Measurements from ENCODE around the gene ACAT1.
"Not testable (repeated sequence)": the region's sequence is repeated elsewhere in the genome, so short reads cannot be mapped to it uniquely, and the experiment has no call there.

ACAT1 gene

GRCh38 chr11:108121274-108122155, at the start of gene ACAT1:
TSS of gene ACAT1 (plus strand) at chr11:108121567. CDS start at chr11:108121607, 40 bp downstream.
- peak; percentile 86 for DNase-seq (ENCODE audit: low read depth)

- DNase-seq (ENCODE audit: low read depth), result no peak
These were observed 36.6 kb upstream of the ACAT1 start for GRCh38 chr11:108084811-108085210.

- no peak for DNase-seq (ENCODE audit: low read depth)
These were observed 35.7 kb upstream of the ACAT1 start for GRCh38 chr11:108085672-108086071.

GRCh38 chr11:108092134-108092533, 29.2 kb upstream of the ACAT1 start:
- DNase-seq (ENCODE audit: low read depth), result no peak

- DNase-seq (ENCODE audit: low read depth), result no peak
These were observed 28.1 kb upstream of the ACAT1 start for GRCh38 chr11:108093128-108093904.

- no peak for DNase-seq (ENCODE audit: low read depth)
These were observed 24.2 kb upstream of the ACAT1 start for GRCh38 chr11:108097179-108097578.

- no peak for DNase-seq (ENCODE audit: low read depth)
These were observed 20.1 kb upstream of the ACAT1 start for GRCh38 chr11:108101090-108101775.

GRCh38 chr11:108111126-108111525, 10.2 kb upstream of the ACAT1 start:
- no peak for DNase-seq (ENCODE audit: low read depth)

GRCh38 chr11:108112057-108112456, 9.3 kb upstream of the ACAT1 start:
- no peak for DNase-seq (ENCODE audit: low read depth)

GRCh38 chr11:108115500-108116140, 5.7 kb upstream of the ACAT1 start:
- peak; percentile 82 for DNase-seq (ENCODE audit: low read depth)

GRCh38 chr11:108117746-108118371, 3.5 kb upstream of the ACAT1 start:
- DNase-seq (ENCODE audit: low read depth), result peak; percentile 40

- not testable (repeated sequence) for DNase-seq (ENCODE audit: low read depth)
These were observed 462 bp upstream of the ACAT1 start for GRCh38 chr11:108120936-108121273.

- DNase-seq (ENCODE audit: low read depth), result peak; percentile 17
These were observed 830 bp downstream of the ACAT1 start for GRCh38 chr11:108122166-108122628.

- DNase-seq (ENCODE audit: low read depth), result no peak
These were observed 3.7 kb downstream of the ACAT1 start for GRCh38 chr11:108125096-108125495.

GRCh38 chr11:108128772-108129171, 7.4 kb downstream of the ACAT1 start:
- DNase-seq (ENCODE audit: low read depth), result no peak

- no peak for DNase-seq (ENCODE audit: low read depth)
These were observed 10.6 kb downstream of the ACAT1 start for GRCh38 chr11:108131993-108132392.

GRCh38 chr11:108132993-108133538, 11.7 kb downstream of the ACAT1 start:
- DNase-seq (ENCODE audit: low read depth), result not testable (repeated sequence)

GRCh38 chr11:108135845-108136544, 14.6 kb downstream of the ACAT1 start:
- peak; percentile 15 for DNase-seq (ENCODE audit: low read depth)

- DNase-seq (ENCODE audit: low read depth), result no peak
These were observed 15.8 kb downstream of the ACAT1 start for GRCh38 chr11:108137212-108137611.

- DNase-seq (ENCODE audit: low read depth), result no peak
These were observed 20.9 kb downstream of the ACAT1 start for GRCh38 chr11:108142304-108142703.

Data from stromal cell of bone marrow (primary cell).